NCI-H69 (cell line): ENCODE measurements around the gene PEX16.

ENCODE experiments used
- DNase-seq: peaks from one replicate; lab custom pipeline; 2025; lab: John Stamatoyannopoulos, UW

PEX16 gene

DNA sequence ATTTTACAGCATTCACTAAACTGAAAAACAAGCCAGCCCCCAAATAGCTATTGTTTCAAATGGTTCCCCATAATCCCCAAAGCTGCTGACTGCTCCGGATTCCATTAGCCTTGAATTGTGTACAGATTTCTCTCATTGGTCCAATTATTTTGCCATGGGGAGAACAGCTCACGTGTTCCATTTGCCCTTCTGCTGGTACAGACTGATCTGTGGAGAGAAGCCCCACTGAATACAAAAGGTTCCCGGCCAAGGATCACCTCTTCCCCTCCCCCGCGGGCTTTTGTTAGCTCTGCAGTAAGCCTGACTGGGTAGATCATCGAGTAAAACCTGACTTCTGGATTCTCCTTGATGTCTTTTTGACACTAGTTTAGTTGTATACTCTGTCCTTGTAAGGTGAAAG, 41.3 kb downstream of the PEX16 start:
- no peak for DNase-seq

DNA sequence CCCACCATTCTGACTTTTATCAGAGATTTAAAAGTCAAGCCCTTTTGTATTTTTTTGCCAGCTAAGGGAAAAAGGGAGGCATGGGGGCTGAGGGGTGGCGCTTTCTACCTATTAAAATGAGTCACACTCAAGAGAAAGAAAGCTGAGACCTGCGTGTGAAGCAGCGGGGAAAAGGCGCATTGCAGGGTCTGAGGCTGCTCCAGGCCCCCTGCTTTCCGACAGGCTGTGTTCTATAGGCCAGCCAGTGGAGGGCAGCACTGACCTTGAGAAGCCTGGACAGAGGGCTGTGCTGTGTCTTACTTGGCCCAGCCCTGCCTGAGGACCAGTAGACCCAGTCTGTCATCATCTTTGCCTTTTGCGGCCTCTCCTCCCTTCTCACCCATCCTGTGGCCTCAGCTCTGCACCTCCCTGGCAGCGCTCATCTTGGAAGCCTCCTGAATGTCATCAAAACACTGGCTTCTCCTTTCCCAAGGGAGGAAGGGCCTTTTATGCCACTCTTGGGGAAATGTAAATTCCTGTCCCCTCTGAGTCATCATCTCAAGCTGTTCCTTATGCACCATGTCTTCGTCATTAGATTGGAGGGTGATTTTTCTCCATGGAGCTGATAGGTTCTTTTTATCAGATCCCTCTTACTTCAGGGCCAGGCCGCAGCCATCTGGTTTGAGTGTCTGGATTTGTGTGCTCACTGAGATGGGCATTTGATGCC, 44.9 kb downstream of the PEX16 start:
- peak; percentile 86 for DNase-seq

DNA sequence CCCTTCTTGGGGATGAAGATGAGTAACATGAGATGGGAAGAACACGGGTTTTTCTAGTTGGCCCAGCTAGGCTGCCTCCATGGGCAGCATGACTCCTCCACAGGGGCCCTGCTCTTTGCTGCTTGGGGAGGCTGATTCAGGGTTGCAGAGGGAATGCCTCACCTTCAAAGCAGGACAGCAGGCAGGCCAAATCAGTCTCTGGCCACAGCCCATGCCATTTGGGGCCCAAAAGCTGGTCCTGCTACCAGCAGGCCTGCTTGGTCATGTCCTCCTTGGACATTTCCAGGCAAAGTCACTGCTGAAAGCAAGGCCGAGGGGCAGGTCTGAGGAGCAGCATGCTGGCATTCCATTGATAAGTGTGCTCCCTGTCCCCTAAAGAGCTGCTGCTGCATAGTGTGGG, 46.0 kb downstream of the PEX16 start:
- DNase-seq: no peak

DNA sequence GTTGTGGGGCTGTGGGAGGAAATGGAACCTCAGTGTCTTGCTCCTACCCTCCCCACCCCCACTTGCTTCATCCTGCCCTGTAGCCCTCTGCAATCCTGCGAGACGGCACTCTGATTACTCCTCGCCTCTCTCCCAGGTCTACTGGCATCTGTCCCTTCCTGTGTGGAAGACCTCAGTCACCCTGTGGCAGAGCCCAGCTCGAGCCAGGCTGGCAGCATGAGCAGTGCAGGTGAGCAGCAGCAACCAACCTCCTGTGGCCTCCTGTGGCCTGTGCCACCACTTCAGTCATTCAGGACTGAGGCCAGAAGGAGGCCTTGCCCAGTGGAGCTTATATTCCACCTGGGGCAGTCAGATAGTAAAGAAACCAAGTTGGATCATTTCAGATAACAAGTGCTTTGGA, 47.0 kb downstream of the PEX16 start:
- no peak for DNase-seq

DNA sequence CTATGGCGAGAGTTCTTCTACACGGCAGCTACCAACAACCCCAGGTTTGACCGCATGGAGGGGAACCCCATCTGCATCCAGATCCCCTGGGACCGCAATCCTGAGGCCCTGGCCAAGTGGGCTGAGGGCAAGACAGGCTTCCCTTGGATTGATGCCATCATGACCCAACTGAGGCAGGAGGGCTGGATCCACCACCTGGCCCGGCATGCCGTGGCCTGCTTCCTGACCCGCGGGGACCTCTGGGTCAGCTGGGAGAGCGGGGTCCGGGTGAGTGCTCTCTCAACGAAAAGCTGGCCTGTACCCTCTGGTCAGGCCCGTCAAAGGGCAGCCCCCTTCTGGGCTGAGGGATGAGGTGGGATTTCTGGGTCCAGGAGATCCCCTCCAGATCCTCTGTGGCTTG, 48.1 kb downstream of the PEX16 start:
- DNase-seq: no peak

DNA sequence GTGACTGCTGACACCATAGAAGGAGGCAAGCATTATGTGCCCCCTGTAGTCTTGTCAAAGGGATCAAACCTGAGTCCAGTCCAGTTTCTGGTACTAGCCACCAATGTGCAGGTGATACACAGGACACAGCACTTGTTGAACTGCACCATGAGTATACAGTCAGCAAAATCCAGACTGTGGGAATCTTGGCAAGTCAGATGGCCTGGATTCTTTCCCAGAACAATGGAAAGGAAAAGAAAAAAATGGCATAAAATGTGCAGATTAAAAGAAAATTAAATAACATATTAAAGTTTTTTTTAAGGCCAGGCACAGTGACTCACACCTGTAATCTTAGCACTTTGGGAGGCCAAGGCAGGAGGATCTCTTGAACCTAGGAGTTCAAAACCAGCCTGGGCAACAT, 53.6 kb downstream of the PEX16 start:
- DNase-seq: no peak

DNA sequence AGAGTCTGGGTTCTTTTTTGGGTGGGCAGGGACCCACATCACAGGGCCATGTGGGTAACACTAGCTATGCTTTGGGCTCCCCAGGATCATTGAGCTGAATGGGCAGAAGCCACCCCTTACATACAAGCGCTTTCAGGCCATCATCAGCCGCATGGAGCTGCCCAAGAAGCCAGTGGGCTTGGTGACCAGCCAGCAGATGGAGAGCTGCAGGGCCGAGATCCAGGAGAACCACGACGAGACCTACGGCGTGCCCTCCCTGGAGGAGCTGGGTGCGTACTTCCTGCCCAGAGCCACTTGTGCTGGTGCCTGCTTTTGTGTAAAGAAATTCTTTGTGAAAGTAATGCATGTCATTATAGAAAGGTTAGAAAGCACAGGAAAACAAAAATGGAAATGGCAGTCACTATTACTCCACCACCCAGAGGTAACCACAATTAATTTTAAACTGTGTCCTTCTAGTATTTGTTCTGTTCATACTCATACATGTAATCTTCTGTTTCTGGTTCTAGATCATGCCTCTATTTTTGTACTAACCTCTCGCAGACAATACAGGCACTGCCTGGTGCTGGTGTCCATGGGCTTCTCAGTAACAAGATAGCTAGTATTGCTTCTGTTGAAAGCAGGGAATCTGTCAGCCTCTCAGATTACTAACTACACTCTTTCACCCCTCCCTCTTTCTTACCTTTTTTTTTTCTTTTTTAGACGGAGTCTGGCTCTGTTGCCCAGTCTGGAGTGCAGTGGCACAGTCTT, 56.7 kb downstream of the PEX16 start:
- no peak for DNase-seq

DNA sequence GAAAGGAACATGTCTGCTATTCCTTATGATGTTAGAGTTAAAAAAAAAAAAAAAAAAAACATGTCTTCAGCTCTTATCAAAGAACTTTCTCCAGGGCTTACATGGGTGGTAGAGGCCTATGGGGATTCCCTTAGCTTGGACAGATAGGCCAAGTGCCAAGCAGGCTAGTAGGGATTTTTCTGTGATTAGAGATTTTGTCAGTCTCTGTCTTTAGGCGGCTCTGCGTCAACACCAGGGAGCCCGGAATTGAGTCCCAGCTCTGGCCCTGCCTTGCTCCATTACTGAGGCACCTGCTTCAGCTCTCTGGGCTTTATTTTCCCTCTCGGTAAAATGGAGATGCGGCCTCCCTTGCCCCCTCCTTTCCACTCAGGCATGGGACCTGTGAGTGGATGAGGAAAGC, 57.3 kb downstream of the PEX16 start:
- DNase-seq: no peak
